Loucy (cell line): ENCODE data around the gene FANK1.

Experiments used
- H2AFZ ChIP-seq: fragments of 200-600 bp; sonication (generic); 2 replicates; pipeline ENCODE4 v1.6.0; 2016; ENCODE audit warnings: antibody characterized with exemption, mild to moderate bottlenecking, low read length, moderate library complexity
- H3F3A ChIP-seq: fragments of 200-600 bp; 2 replicates; pipeline ENCODE4 v1.6.0; 2016; ENCODE audit warnings: antibody characterized with exemption, low read depth, mild to moderate bottlenecking
- H3K27me3 ChIP-seq: fragments of 200-600 bp; sonication (generic); 2 replicates; pipeline ENCODE4 v1.6.1; 2014; ENCODE audit warnings: low read length, mild to moderate bottlenecking; ENCODE audit not compliant: insufficient read depth, poor library complexity, severe bottlenecking
- H3K36me3 ChIP-seq: fragments of 200-600 bp; sonication (generic); 2 replicates; pipeline ENCODE4 v1.6.1; 2016; ENCODE audit warnings: low read length; ENCODE audit not compliant: insufficient read depth
- H3K4me1 ChIP-seq: fragments of 200-600 bp; sonication (generic); 2 replicates; pipeline ENCODE4 v1.5.1; 2014; ENCODE audit warnings: low read length, mild to moderate bottlenecking; ENCODE audit not compliant: insufficient read depth, poor library complexity, severe bottlenecking
- H3K4me2 ChIP-seq: fragments of 200-600 bp; sonication (generic); 2 replicates; pipeline ENCODE4 v1.6.0; 2014; ENCODE audit warnings: antibody characterized with exemption, low read length, low read depth, mild to moderate bottlenecking; ENCODE audit not compliant: poor library complexity, severe bottlenecking
- H3K4me3 ChIP-seq: fragments of 200-600 bp; sonication (generic); 2 replicates; pipeline ENCODE4 v1.5.1; 2014; ENCODE audit warnings: low read length, mild to moderate bottlenecking, mixed read lengths; ENCODE audit not compliant: poor library complexity, severe bottlenecking
- H3K79me2 ChIP-seq: fragments of 200-600 bp; sonication (generic); 2 replicates; pipeline ENCODE4 v1.6.1; 2014; ENCODE audit warnings: low read length; ENCODE audit not compliant: insufficient read depth
- H3K9ac ChIP-seq: fragments of 200-600 bp; sonication (generic); 2 replicates; pipeline ENCODE4 v1.6.0; 2014; ENCODE audit warnings: mild to moderate bottlenecking, low read depth, low read length, moderate library complexity; ENCODE audit not compliant: poor library complexity, severe bottlenecking
- H3K9me2 ChIP-seq: fragments of 200-600 bp; sonication (generic); replicated peaks from 2 replicates; pipeline ENCODE4 v1.6.1; 2016; ENCODE audit warnings: low read depth, low read length, mixed read lengths
- H3K9me3 ChIP-seq: fragments of 200-600 bp; sonication (generic); 2 replicates; pipeline ENCODE4 v1.6.1; 2014; ENCODE audit warnings: mild to moderate bottlenecking, antibody characterized with exemption, low read length, low read depth; ENCODE audit not compliant: insufficient read depth
- H4K20me1 ChIP-seq: fragments of 200-600 bp; sonication (generic); 2 replicates; pipeline ENCODE4 v1.6.0; 2014; ENCODE audit warnings: antibody characterized with exemption, low read length, mild to moderate bottlenecking; ENCODE audit not compliant: insufficient read depth, poor library complexity, severe bottlenecking
- EZH2phosphoT487 ChIP-seq: fragments of 200-600 bp; IDR thresholded peaks from 2 replicates; pipeline ENCODE4 v1.6.1; 2018; ENCODE audit warnings: antibody characterized with exemption, mild to moderate bottlenecking, moderate library complexity, borderline replicate concordance
- TF ChIP-seq, protein P1 (sequence below): fragments of 200-600 bp; sonication (generic); conservative IDR thresholded peaks from 2 replicates; pipeline ENCODE4 v1.5.1; 2014; ENCODE audit warnings: mild to moderate bottlenecking, antibody characterized with exemption, low read length

FANK1 gene

DNA sequence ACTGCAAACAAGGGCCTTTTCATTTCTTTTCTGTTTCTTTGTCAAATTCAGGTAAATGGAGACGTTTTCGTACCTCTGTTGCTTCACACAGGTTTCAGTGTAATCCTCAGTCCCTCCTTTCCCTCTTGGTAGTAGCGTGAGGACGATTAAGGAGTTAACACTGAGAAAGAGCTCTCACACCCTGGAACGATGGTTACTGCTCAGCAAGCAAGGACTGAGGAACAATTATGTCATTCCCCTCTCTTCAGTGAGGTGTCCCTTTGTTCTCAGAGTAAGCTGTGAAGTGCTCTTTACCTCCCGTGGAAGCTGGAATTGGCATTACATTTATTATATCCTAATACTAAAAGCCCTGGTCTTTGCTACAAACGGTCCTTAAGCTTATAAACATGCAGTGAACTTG is 95.9 kb downstream of the FANK1 start:
- no peak for TF ChIP-seq EZH2phosphoT487
- TF ChIP-seq, protein P1, sequence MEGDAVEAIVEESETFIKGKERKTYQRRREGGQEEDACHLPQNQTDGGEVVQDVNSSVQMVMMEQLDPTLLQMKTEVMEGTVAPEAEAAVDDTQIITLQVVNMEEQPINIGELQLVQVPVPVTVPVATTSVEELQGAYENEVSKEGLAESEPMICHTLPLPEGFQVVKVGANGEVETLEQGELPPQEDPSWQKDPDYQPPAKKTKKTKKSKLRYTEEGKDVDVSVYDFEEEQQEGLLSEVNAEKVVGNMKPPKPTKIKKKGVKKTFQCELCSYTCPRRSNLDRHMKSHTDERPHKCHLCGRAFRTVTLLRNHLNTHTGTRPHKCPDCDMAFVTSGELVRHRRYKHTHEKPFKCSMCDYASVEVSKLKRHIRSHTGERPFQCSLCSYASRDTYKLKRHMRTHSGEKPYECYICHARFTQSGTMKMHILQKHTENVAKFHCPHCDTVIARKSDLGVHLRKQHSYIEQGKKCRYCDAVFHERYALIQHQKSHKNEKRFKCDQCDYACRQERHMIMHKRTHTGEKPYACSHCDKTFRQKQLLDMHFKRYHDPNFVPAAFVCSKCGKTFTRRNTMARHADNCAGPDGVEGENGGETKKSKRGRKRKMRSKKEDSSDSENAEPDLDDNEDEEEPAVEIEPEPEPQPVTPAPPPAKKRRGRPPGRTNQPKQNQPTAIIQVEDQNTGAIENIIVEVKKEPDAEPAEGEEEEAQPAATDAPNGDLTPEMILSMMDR = no peak
- H3F3A ChIP-seq = no peaks in the 10 kb centered on the region
- no peak overlapping the region for H2AFZ ChIP-seq
- no peaks in the 10 kb centered on the region for H3K27me3 ChIP-seq
- H3K36me3 ChIP-seq = no peaks in the 10 kb centered on the region
- no peaks in the 10 kb centered on the region for H3K9me2 ChIP-seq
- no peak overlapping the region for H3K4me3 ChIP-seq
- no peaks in the 10 kb centered on the region for H3K4me1 ChIP-seq
- H4K20me1 ChIP-seq = no peaks in the 10 kb centered on the region
- H3K4me2 ChIP-seq = no peak overlapping the region
- H3K9me3 ChIP-seq = peaks cover 4% of the 10 kb centered on the region; the same call in 1 of the 2 replicates
- H3K79me2 ChIP-seq = no peaks in the 10 kb centered on the region
- H3K9ac ChIP-seq = no peak overlapping the region

DNA sequence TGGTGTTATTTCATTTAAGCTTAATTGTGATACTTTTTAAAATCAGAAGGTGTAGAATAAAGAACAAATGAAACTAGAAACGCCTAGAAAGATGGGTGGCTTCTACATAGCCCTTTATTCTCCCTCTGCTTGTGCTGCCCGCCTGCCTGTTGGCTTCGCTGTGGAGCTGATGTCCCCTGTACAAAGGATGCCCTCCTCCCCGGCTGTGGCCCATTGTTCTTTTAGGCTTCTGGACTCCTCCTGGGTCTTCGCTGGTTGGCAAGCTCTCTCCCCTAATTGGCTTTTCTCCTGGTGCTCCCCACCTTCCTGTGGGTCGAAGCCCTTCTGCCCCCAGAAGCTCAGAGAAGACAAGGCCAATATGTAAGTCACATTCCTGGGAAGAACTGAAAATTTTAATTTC is 98.2 kb downstream of the FANK1 start:
- no peaks in the 10 kb centered on the region for H3K36me3 ChIP-seq
- no peak for TF ChIP-seq EZH2phosphoT487
- TF ChIP-seq, protein P1 = no peak
- H3K9ac ChIP-seq = no peak overlapping the region
- no peaks in the 10 kb centered on the region for H3K27me3 ChIP-seq
- no peak overlapping the region for H3K4me3 ChIP-seq
- H4K20me1 ChIP-seq = no peaks in the 10 kb centered on the region
- H3K79me2 ChIP-seq = no peaks in the 10 kb centered on the region
- no peaks in the 10 kb centered on the region for H3K4me1 ChIP-seq
- peaks cover 4% of the 10 kb centered on the region; the same call in 1 of the 2 replicates for H3K9me3 ChIP-seq
- H2AFZ ChIP-seq = no peak overlapping the region
- no peak overlapping the region for H3K4me2 ChIP-seq
- H3F3A ChIP-seq = no peaks in the 10 kb centered on the region
- no peaks in the 10 kb centered on the region for H3K9me2 ChIP-seq

GRCh38 chr10:125995726-125996304 is 99.5 kb downstream of the FANK1 start:
- no peaks in the 10 kb centered on the region for H3K36me3 ChIP-seq
- no peaks in the 10 kb centered on the region for H3K79me2 ChIP-seq
- H3K4me1 ChIP-seq = no peaks in the 10 kb centered on the region
- no peak overlapping the region for H3K4me2 ChIP-seq
- TF ChIP-seq EZH2phosphoT487 = no peak
- no peak overlapping the region for H2AFZ ChIP-seq
- H3K27me3 ChIP-seq = no peaks in the 10 kb centered on the region
- H3K9me3 ChIP-seq = peaks cover 4% of the 10 kb centered on the region; the same call in 1 of the 2 replicates
- H3K9ac ChIP-seq = no peak overlapping the region
- no peak overlapping the region for H3K4me3 ChIP-seq
- no peaks in the 10 kb centered on the region for H3K9me2 ChIP-seq
- no peaks in the 10 kb centered on the region for H3F3A ChIP-seq
- H4K20me1 ChIP-seq = no peaks in the 10 kb centered on the region

- Histone ChIP-seq H3K9me2 (no peaks in the 10 kb centered on the region), H3K36me3 (no peaks in the 10 kb centered on the region), H3K9me3 (peaks cover 4% of the 10 kb centered on the region; the same call in 1 of the 2 replicates), H3K27me3 (no peaks in the 10 kb centered on the region), H2AFZ (no peak overlapping the region), H3K9ac (no peak overlapping the region), H3K4me2 (no peak overlapping the region), H3K4me3 (no peak overlapping the region), H3F3A (no peaks in the 10 kb centered on the region), H3K79me2 (no peaks in the 10 kb centered on the region), H4K20me1 (no peaks in the 10 kb centered on the region), H3K4me1 (no peaks in the 10 kb centered on the region)
- TF ChIP-seq EZH2phosphoT487 = no peak
- TF ChIP-seq, protein P1 = no peak
Measured at GRCh38 chr10:125997586-125997985, 101.2 kb downstream of the FANK1 start.
